Transverse colon (tissue), 3 donors: ENCODE measurements around the gene VTCN1.

Experiments used
- CTCF ChIP-seq, 5 experiments: fragments of 200-600 bp in 3 of 5; fragments of 450-650 bp in 2 of 5; sonication (generic) in 3 of 5; IDR thresholded peaks; 1 replicate in 2 of 5; 2 replicates in 3 of 5; pipeline ENCODE4 v1.5.1; 2016 to 2017; ENCODE audit warnings: antibody characterized with exemption in 5 of 5, inconsistent platforms in 3 of 5, mild to moderate bottlenecking in 2 of 5, moderate library complexity in 1 of 5
- EP300 ChIP-seq: sonication (generic); formaldehyde crosslinking; IDR thresholded peaks from one replicate; pipeline ENCODE4 v1.6.1; 2017; ENCODE audit warnings: antibody characterized with exemption, low read depth

GRCh38 chr1:117122330-117123025, 88.2 kb downstream of the VTCN1 start:
- no peak for TF ChIP-seq EP300
- TF ChIP-seq CTCF (IDR thresholded peaks at IDR 0.05), result no peak
